ENCODE measurements around the gene CRYZL1. TPM values are rescaled to one million over a fixed set of nuclear protein-coding genes. Genes with fewer than 3 reads are reported as not detected.

CRYZL1 gene
- total RNA-seq, 1 donor from 2014 or later = 43.6 TPM

DNA sequence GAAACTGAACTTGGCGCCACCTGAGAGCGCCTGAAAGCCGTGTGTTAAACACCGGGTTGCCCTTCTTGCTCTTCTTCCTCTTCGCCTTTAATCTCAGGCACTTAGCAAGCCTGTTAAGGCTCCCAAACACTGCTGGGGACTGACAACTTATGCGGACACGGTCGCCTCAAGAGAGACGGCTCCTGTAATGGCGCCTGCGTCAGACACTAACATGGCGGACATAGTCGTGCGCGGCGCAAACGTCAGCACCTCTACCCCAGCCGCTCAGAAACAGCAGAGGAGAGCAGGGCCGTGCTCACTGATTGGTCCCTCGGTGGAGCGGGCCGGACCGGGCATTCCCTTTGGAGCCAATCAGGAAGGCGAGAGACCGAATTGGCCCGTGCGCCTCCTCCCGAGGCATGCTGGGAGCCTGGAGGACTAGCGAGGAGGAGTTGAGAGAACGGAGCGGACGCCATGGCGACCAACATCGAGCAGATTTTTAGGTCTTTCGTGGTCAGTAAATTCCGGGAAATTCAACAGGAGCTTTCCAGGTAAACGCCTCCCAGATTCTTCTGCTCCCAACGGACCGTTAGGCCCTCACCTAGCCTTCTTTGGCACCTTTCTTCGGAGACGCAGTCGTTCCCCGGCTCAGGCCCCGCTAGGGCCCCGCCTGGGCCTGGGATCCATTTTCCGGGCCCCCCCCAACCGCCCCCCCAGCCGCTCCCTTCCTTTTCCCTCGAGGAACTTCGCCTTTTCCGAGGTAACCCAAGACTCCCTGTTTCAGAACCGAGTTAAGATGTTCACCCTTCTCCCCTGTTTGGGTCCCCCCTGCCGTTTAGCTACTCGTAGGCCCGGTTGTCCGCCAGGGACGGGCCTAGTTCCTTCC is 98.7 kb downstream of the CRYZL1 start, which contains the start of gene SON:
Gene SON (plus strand): TSS at position 399 of the 865 bp plus-strand sequence. CDS start 55 bp downstream, at position 454.
- no peak for TF ChIP-seq CTCF (IDR thresholded peaks at IDR 0.05)
- Mint-ChIP-seq H3K27me3 (ENCODE audit: unreplicated experiment) (no peaks in the 10 kb centered on the region), H3K36me3 (ENCODE audit: unreplicated experiment) (peaks cover 4% of the 10 kb centered on the region), H3K27ac (ENCODE audit: unreplicated experiment) (peak within 1 kb of the TSS; percentile 100), H3K9me3 (ENCODE audit: unreplicated experiment) (no peaks in the 10 kb centered on the region), H3K4me3 (ENCODE audit: unreplicated experiment) (peak within 1 kb of the TSS; percentile 97), H3K4me1 (ENCODE audit: unreplicated experiment) (peaks cover 39% of the 10 kb centered on the region)
- peak; percentile 100 for DNase-seq (ENCODE audit: extremely low spot score, unreplicated experiment)

- H3K36me3 Mint-ChIP-seq (ENCODE audit: unreplicated experiment) = peaks cover 12% of the 10 kb centered on the region
- H3K4me3 Mint-ChIP-seq (ENCODE audit: unreplicated experiment) = peak within 1 kb of the TSS; percentile 97
- no peaks in the 10 kb centered on the region for H3K9me3 Mint-ChIP-seq (ENCODE audit: unreplicated experiment)
- peak; percentile 93 for DNase-seq (ENCODE audit: extremely low spot score, unreplicated experiment)
- peaks cover 40% of the 10 kb centered on the region for H3K4me1 Mint-ChIP-seq (ENCODE audit: unreplicated experiment)
- peak within 1 kb of the TSS; percentile 100 for H3K27ac Mint-ChIP-seq (ENCODE audit: unreplicated experiment)
- no peak for TF ChIP-seq CTCF (IDR thresholded peaks at IDR 0.05)
- no peaks in the 10 kb centered on the region for H3K27me3 Mint-ChIP-seq (ENCODE audit: unreplicated experiment)
These were observed 99.5 kb downstream of the CRYZL1 start, which contains the start of gene GART for GRCh38 chr21:33541756-33542639. Gene GART, minus strand, starts transcription at chr21:33542117. Its CDS starts 2,802 bp downstream, at chr21:33539315.

DNA sequence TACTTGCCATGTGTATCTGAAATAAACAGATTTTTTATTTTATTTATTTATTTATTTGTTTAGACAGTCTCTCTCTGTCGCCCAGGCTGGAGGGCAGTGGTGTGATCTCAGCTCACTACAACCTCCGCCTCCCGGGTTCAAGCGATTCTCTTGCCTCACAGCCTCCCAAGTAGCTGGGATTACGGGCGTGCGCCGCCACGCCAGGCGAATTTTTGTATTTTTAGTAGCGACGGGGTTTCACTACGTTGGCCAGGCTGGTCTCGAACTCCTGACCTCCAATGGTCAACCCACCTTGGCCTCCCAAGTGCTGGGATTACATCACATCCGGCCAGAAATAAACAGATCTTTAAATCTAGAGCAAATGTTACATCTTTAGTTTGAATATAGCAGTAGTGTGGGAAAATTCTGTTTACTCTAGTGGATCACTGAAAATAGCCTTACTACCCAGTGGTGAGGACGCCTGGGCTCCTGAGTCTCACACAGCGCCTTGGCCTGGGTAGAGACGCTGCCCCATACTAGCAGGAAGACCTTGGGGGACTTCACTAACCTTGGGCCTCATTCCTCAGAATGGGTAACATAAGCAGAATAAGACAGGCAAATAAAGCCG is 100.3 kb downstream of the CRYZL1 start:
- DNase-seq (ENCODE audit: extremely low spot score, unreplicated experiment) = no peak
- no peaks in the 10 kb centered on the region for H3K9me3 Mint-ChIP-seq (ENCODE audit: unreplicated experiment)

DNA sequence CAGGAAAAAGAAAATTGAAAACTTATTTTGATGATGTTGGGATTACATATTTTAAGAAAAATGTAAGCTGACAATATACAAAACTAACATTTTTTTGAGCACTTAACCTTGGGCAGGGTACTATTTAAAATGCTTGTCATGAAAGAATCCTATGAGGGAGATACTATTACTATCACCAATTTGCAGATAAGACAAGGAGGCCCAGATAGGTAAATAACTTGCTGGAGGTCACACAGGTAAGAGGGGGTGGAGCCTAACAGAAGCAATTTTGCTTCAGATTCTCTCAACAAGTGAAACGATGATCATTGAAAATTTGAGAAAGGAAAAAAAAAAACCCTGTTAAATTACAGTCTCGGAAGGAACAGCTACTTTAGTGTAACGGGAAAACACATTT is 100.8 kb downstream of the CRYZL1 start:
- no peak for TF ChIP-seq CTCF (IDR thresholded peaks at IDR 0.05)
- no peaks in the 10 kb centered on the region for H3K9me3 Mint-ChIP-seq (ENCODE audit: unreplicated experiment)
- H3K27me3 Mint-ChIP-seq (ENCODE audit: unreplicated experiment) = no peaks in the 10 kb centered on the region
- peaks cover 13% of the 10 kb centered on the region for H3K36me3 Mint-ChIP-seq (ENCODE audit: unreplicated experiment)
- no peak for DNase-seq (ENCODE audit: extremely low spot score, unreplicated experiment)
- peak overlapping the region; percentile 65 for H3K4me3 Mint-ChIP-seq (ENCODE audit: unreplicated experiment)
- H3K4me1 Mint-ChIP-seq (ENCODE audit: unreplicated experiment) = peaks cover 33% of the 10 kb centered on the region
- H3K27ac Mint-ChIP-seq (ENCODE audit: unreplicated experiment) = peak overlapping the region; percentile 100

More for the DNA sequence above, 100.3 kb downstream of the CRYZL1 start:
- peak overlapping the region; percentile 97 for H3K4me3 Mint-ChIP-seq (ENCODE audit: unreplicated experiment)
- peaks cover 38% of the 10 kb centered on the region for H3K4me1 Mint-ChIP-seq (ENCODE audit: unreplicated experiment)
- H3K36me3 Mint-ChIP-seq (ENCODE audit: unreplicated experiment) = peaks cover 15% of the 10 kb centered on the region
- no peak for TF ChIP-seq CTCF (IDR thresholded peaks at IDR 0.05)
- peak overlapping the region; percentile 100 for H3K27ac Mint-ChIP-seq (ENCODE audit: unreplicated experiment)
- H3K27me3 Mint-ChIP-seq (ENCODE audit: unreplicated experiment) = no peaks in the 10 kb centered on the region
